ENCODE data around the gene AURKAIP1.

The AURKAIP1 gene

DNA sequence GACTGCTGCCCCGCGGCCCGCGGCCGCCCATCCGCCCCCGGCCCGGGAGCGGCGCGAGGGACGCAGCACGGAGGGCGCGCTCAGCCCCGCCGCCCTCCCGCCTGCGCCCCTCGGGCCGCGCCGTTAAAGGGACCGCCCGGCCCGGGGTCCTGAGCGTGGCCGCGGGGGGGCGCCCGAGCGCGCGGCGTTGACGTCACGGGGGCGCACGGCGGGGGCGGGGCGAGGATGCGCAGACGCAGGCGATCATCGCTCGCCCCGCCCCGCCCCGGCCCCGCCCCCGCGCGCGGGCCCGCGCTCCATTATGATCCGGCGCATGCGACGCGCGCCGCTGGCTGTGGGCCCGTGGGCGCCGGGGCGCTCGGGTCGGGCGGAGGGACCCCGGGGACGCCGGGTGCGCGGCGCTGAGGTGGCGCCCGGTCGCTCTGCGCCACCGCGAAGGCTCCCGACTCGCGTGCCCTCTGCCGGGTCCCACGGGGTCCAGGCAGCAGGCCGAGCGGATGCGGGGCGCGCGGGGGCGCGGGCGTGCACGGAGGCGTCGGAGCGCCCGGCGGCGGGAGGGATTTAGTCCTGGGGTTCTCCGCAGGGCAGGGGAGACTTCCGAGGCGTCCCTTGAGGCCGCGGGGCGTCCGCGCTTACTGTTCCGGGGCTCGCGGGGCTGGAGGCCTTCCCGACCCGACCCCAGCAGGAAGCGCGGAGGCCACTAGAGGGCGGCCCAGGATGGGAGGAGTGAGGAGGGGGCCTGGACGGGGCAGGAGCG, 25.6 kb downstream of the AURKAIP1 start, which contains the start of gene DVL1:
Gene DVL1, minus strand, starts transcription at position 163 of the 757 bp plus-strand sequence. CDS start 353 bp downstream, outside the sequence.
- peak within 1 kb of the TSS; percentile 74 for H3K4me3 ChIP-seq (ENCODE audit: low read length)
- H4K20me1 ChIP-seq (ENCODE audit: insufficient read depth, low read length): no peaks in the 10 kb centered on the region
- H3K9me2 ChIP-seq (replicated peaks; ENCODE audit: insufficient read depth, low read length): no peaks in the 10 kb centered on the region
- DNase-seq: peak; percentile 67
- H3K27ac ChIP-seq (ENCODE audit: low read length): no peak within 1 kb of the TSS
- H2AFZ ChIP-seq (ENCODE audit: low read length): no peak within 1 kb of the TSS
- H3K4me2 ChIP-seq (ENCODE audit: low read depth, low read length): peak within 1 kb of the TSS; percentile 94
- H3F3A ChIP-seq (ENCODE audit: insufficient read depth, low read length): no peaks in the 10 kb centered on the region
- peaks cover 22% of the 10 kb centered on the region for H3K79me2 ChIP-seq (ENCODE audit: low read length)
- peak within 1 kb of the TSS; percentile 81 for H3K9ac ChIP-seq (ENCODE audit: low read length)
- H3K4me1 ChIP-seq (ENCODE audit: low read length): no peaks in the 10 kb centered on the region
- peaks cover 28% of the 10 kb centered on the region for H3K27me3 ChIP-seq (replicated peaks; ENCODE audit: insufficient read depth, low read length)
- no peaks in the 10 kb centered on the region for H3K9me3 ChIP-seq (replicated peaks; ENCODE audit: insufficient read depth, low read length)
- no peaks in the 10 kb centered on the region for H3K36me3 ChIP-seq (replicated peaks; ENCODE audit: insufficient read depth, low read length)
- TF ChIP-seq EZH2 (optimal IDR thresholded peaks at IDR 0.05; ENCODE audit: low read depth, low read length) (no peak), CTCF (IDR thresholded peaks at IDR 0.05; ENCODE audit: low read length) (peak; percentile 39; the same call in 1 of the 2 replicates), EZH2phosphoT487 (IDR thresholded peaks at IDR 0.05; ENCODE audit: low read length) (no peak)

GRCh38 chr1:1348420-1349255, 26.4 kb downstream of the AURKAIP1 start:
- Histone ChIP-seq H3K4me1 (ENCODE audit: low read length) (no peaks in the 10 kb centered on the region), H3K79me2 (ENCODE audit: low read length) (peaks cover 22% of the 10 kb centered on the region), H3K27ac (ENCODE audit: low read length) (no peak overlapping the region), H2AFZ (ENCODE audit: low read length) (no peak overlapping the region), H3K9ac (ENCODE audit: low read length) (peak overlapping the region; percentile 61), H4K20me1 (ENCODE audit: insufficient read depth, low read length) (no peaks in the 10 kb centered on the region), H3K36me3 (replicated peaks; ENCODE audit: insufficient read depth, low read length) (no peaks in the 10 kb centered on the region), H3F3A (ENCODE audit: insufficient read depth, low read length) (no peaks in the 10 kb centered on the region), H3K4me2 (ENCODE audit: low read depth, low read length) (peak overlapping the region; percentile 94), H3K27me3 (replicated peaks; ENCODE audit: insufficient read depth, low read length) (peaks cover 20% of the 10 kb centered on the region), H3K9me3 (replicated peaks; ENCODE audit: insufficient read depth, low read length) (no peaks in the 10 kb centered on the region), H3K4me3 (ENCODE audit: low read length) (peak overlapping the region; percentile 74), H3K9me2 (replicated peaks; ENCODE audit: insufficient read depth, low read length) (no peaks in the 10 kb centered on the region)
- TF ChIP-seq EZH2phosphoT487 (IDR thresholded peaks at IDR 0.05; ENCODE audit: low read length) (no peak), EZH2 (optimal IDR thresholded peaks at IDR 0.05; ENCODE audit: low read depth, low read length) (no peak), CTCF (IDR thresholded peaks at IDR 0.05; ENCODE audit: low read length) (no peak)
- DNase-seq: no peak

- Histone ChIP-seq H3K4me2 (ENCODE audit: low read depth, low read length) (peak overlapping the region; percentile 94), H3K36me3 (replicated peaks; ENCODE audit: insufficient read depth, low read length) (no peaks in the 10 kb centered on the region), H3K4me1 (ENCODE audit: low read length) (no peaks in the 10 kb centered on the region), H3F3A (ENCODE audit: insufficient read depth, low read length) (no peaks in the 10 kb centered on the region), H3K9ac (ENCODE audit: low read length) (peak overlapping the region; percentile 52), H3K79me2 (ENCODE audit: low read length) (peaks cover 22% of the 10 kb centered on the region), H4K20me1 (ENCODE audit: insufficient read depth, low read length) (no peaks in the 10 kb centered on the region), H3K4me3 (ENCODE audit: low read length) (peak overlapping the region; percentile 74), H3K9me2 (replicated peaks; ENCODE audit: insufficient read depth, low read length) (no peaks in the 10 kb centered on the region), H2AFZ (ENCODE audit: low read length) (no peak overlapping the region), H3K27ac (ENCODE audit: low read length) (no peak overlapping the region), H3K27me3 (replicated peaks; ENCODE audit: insufficient read depth, low read length) (peaks cover 12% of the 10 kb centered on the region), H3K9me3 (replicated peaks; ENCODE audit: insufficient read depth, low read length) (no peaks in the 10 kb centered on the region)
- no peak for DNase-seq
- TF ChIP-seq EZH2 (optimal IDR thresholded peaks at IDR 0.05; ENCODE audit: low read depth, low read length) (no peak), CTCF (IDR thresholded peaks at IDR 0.05; ENCODE audit: low read length) (no peak), EZH2phosphoT487 (IDR thresholded peaks at IDR 0.05; ENCODE audit: low read length) (no peak)
Measured at GRCh38 chr1:1347663-1348419, 27.2 kb downstream of the AURKAIP1 start.
